Tibial nerve (tissue), 4 donors: ENCODE measurements around the gene TTC29. TPM values are rescaled to one million over a fixed set of nuclear protein-coding genes. Genes with fewer than 3 reads are reported as not detected.
"Not testable (repeated sequence)": the region's sequence is repeated elsewhere in the genome, so short reads cannot be mapped to it uniquely, and the experiment has no call there.

Experiments used
- DNase-seq, 2 donors: peaks; one replicate each; pipeline ENCODE4 v3.0.0-alpha.2; 2019; ENCODE audit warnings: low spot score in 2 of 2
- H3K27ac ChIP-seq, 4 donors: fragments of 200-600 bp; sonication (generic) in 3 of 4; one replicate each; pipeline ENCODE4 v1.5.1; 2017 to 2019; ENCODE audit warnings: mild to moderate bottlenecking in 1 of 4
- H3K27me3 ChIP-seq, 2 donors: fragments of 200-600 bp; sonication (generic) in 1 of 2; one replicate each; pipeline versions ENCODE4 v1.5.1 to v1.6.0; 2017 to 2019
- H3K36me3 ChIP-seq, 3 donors: fragments of 200-600 bp; sonication (generic); one replicate each; pipeline ENCODE4 v1.5.1; 2018 to 2019
- H3K4me1 ChIP-seq, 4 donors: fragments of 200-600 bp; sonication (generic) in 3 of 4; one replicate each; pipeline ENCODE4 v1.5.1; 2017 to 2019
- H3K4me3 ChIP-seq, 4 donors: fragments of 200-600 bp; sonication (generic) in 3 of 4; one replicate each; pipeline ENCODE4 v1.5.1; 2017 to 2019; ENCODE audit warnings: mild to moderate bottlenecking in 1 of 4, moderate library complexity in 1 of 4
- H3K9me3 ChIP-seq, 4 donors: fragments of 200-600 bp; sonication (generic) in 3 of 4; one replicate each; pipeline ENCODE4 v1.5.1; 2017 to 2019
- CTCF ChIP-seq, 5 experiments: fragments of 200-600 bp in 3 of 5; fragments of 450-650 bp in 2 of 5; sonication (generic) in 3 of 5; IDR thresholded peaks; one replicate each; pipeline ENCODE4 v1.5.1; 2016 to 2019; ENCODE audit warnings: antibody characterized with exemption in 5 of 5, mild to moderate bottlenecking in 3 of 5, moderate library complexity in 2 of 5
- EP300 ChIP-seq, 2 donors: sonication (generic); formaldehyde crosslinking; IDR thresholded peaks; one replicate each; pipeline ENCODE4 v1.6.1; 2017; ENCODE audit warnings: antibody characterized with exemption in 2 of 2, mild to moderate bottlenecking in 1 of 2
- POLR2A ChIP-seq, 2 donors: fragments of 450-650 bp; IDR thresholded peaks; one replicate each; pipeline ENCODE4 v1.6.1; 2017; ENCODE audit warnings: antibody characterized with exemption in 2 of 2, mild to moderate bottlenecking in 2 of 2, moderate library complexity in 2 of 2
- WGBS, 2 donors: methylation state at CpG; one replicate each; pipeline ENCODE4 v1.1.5; 2018; 5-methylcytosine and 5-hydroxymethylcytosine counted together
- total RNA-seq, 4 donors: library from RNA; depleted of rRNA; stranded (reverse); fragments of >200 nt; gene quantifications; one replicate each; pipeline ENCODE4 v1.1.0, GENCODE V29; 2016

TTC29 gene
- total RNA-seq, 4 donors from 2014 or later, result not detected

- WGBS, 2 donors, result 32 to 40% methylated on average over 2 of the region's 2 CpGs
- Histone ChIP-seq H3K27me3 (no peaks in the 10 kb centered on the region), H3K36me3 (no peaks in the 10 kb centered on the region), H3K4me3 (no peak overlapping the region), H3K9me3 (peaks cover 0 to 9% (median 0%) of the 10 kb centered on the region in 4 donors), H3K27ac (no peak overlapping the region), H3K4me1 (no peaks in the 10 kb centered on the region)
- TF ChIP-seq EP300 (IDR thresholded peaks at IDR 0.05) (no peak), POLR2A (IDR thresholded peaks at IDR 0.05) (no peak), CTCF (IDR thresholded peaks at IDR 0.05) (no peak)
- DNase-seq, result no peak
Measured at GRCh38 chr4:146762016-146762415, 183.6 kb downstream of the TTC29 start.

- no peak overlapping the region for H3K4me3 ChIP-seq
- no peak overlapping the region for H3K27ac ChIP-seq
- no peaks in the 10 kb centered on the region for H3K36me3 ChIP-seq
- TF ChIP-seq EP300 (IDR thresholded peaks at IDR 0.05), result no peak
- no peak for TF ChIP-seq CTCF (IDR thresholded peaks at IDR 0.05)
- no peak for TF ChIP-seq POLR2A (IDR thresholded peaks at IDR 0.05)
- 58 to 68% methylated on average over 2 of the region's 2 CpGs for WGBS, 2 donors
- peaks cover 0 to 4% (median 0%) of the 10 kb centered on the region in 4 donors for H3K9me3 ChIP-seq
- H3K4me1 ChIP-seq, result no peaks in the 10 kb centered on the region
- no peak for DNase-seq
- no peaks in the 10 kb centered on the region for H3K27me3 ChIP-seq
Measured at GRCh38 chr4:146742416-146742815, 203.2 kb downstream of the TTC29 start.

- Histone ChIP-seq H3K9me3 (no peaks in the 10 kb centered on the region), H3K27ac (no peak overlapping the region), H3K27me3 (no peaks in the 10 kb centered on the region), H3K36me3 (no peaks in the 10 kb centered on the region), H3K4me1 (no peaks in the 10 kb centered on the region), H3K4me3 (no peak overlapping the region)
- DNase-seq, result no peak
- TF ChIP-seq EP300 (IDR thresholded peaks at IDR 0.05), result no peak
- TF ChIP-seq CTCF (IDR thresholded peaks at IDR 0.05), result no peak
- TF ChIP-seq POLR2A (IDR thresholded peaks at IDR 0.05), result no peak
- 64 to 65% methylated on average over 3 of the region's 3 CpGs for WGBS, 2 donors
Measured at GRCh38 chr4:146739182-146739581, 206.5 kb downstream of the TTC29 start.

- H3K27me3 ChIP-seq, H3K27ac ChIP-seq, H3K4me1 ChIP-seq, DNase-seq, H3K4me3 ChIP-seq, H3K9me3 ChIP-seq, H3K36me3 ChIP-seq: not testable (repeated sequence)
- 32 to 39% methylated on average over 1 of the region's 1 CpG for WGBS, 2 donors
Measured at GRCh38 chr4:146723519-146723918, 222.1 kb downstream of the TTC29 start.

- Histone ChIP-seq H3K9me3 (no peaks in the 10 kb centered on the region), H3K4me3 (no peak overlapping the region), H3K36me3 (no peaks in the 10 kb centered on the region), H3K27me3 (no peaks in the 10 kb centered on the region), H3K27ac (no peak overlapping the region), H3K4me1 (no peaks in the 10 kb centered on the region)
- no peak for DNase-seq
- TF ChIP-seq POLR2A (IDR thresholded peaks at IDR 0.05), result no peak
- no peak for TF ChIP-seq EP300 (IDR thresholded peaks at IDR 0.05)
- no peak for TF ChIP-seq CTCF (IDR thresholded peaks at IDR 0.05)
- 92% methylated on average over 3 of the region's 3 CpGs for WGBS, 2 donors
Measured at GRCh38 chr4:146709956-146710355, 235.7 kb downstream of the TTC29 start.

GRCh38 chr4:146699910-146700309, 245.8 kb downstream of the TTC29 start:
- TF ChIP-seq EP300 (IDR thresholded peaks at IDR 0.05) (no peak), POLR2A (IDR thresholded peaks at IDR 0.05) (no peak), CTCF (IDR thresholded peaks at IDR 0.05) (no peak)
- H3K4me3 ChIP-seq, result no peak overlapping the region
- no peaks in the 10 kb centered on the region for H3K4me1 ChIP-seq
- DNase-seq, result no peak
- no peaks in the 10 kb centered on the region for H3K36me3 ChIP-seq
- WGBS, 2 donors, result 90 to 91% methylated on average over 8 of the region's 8 CpGs
- no peaks in the 10 kb centered on the region for H3K27me3 ChIP-seq
- peaks cover 0 to 5% (median 0%) of the 10 kb centered on the region in 4 donors for H3K9me3 ChIP-seq
- no peak overlapping the region for H3K27ac ChIP-seq
